SU-DHL-6 (cell line): ENCODE measurements around the gene KCNJ15.

Experiments
- EZH2phosphoT487 ChIP-seq: fragments of 200-600 bp; sonication (generic), shearing (Covaris generic); conservative IDR thresholded peaks from 2 replicates; pipeline ENCODE4 v1.6.1; 2018; ENCODE audit warnings: mild to moderate bottlenecking, antibody characterized with exemption, low read length, moderate library complexity, mixed read lengths
- TF ChIP-seq, protein P1 (sequence below): fragments of 200-600 bp; sonication (generic); IDR thresholded peaks from one replicate; pipeline ENCODE4 v1.5.1; 2017; ENCODE audit warnings: antibody characterized with exemption, mild to moderate bottlenecking, low read length, moderate library complexity; ENCODE audit not compliant: insufficient read depth, poor library complexity, severe bottlenecking

DNA sequence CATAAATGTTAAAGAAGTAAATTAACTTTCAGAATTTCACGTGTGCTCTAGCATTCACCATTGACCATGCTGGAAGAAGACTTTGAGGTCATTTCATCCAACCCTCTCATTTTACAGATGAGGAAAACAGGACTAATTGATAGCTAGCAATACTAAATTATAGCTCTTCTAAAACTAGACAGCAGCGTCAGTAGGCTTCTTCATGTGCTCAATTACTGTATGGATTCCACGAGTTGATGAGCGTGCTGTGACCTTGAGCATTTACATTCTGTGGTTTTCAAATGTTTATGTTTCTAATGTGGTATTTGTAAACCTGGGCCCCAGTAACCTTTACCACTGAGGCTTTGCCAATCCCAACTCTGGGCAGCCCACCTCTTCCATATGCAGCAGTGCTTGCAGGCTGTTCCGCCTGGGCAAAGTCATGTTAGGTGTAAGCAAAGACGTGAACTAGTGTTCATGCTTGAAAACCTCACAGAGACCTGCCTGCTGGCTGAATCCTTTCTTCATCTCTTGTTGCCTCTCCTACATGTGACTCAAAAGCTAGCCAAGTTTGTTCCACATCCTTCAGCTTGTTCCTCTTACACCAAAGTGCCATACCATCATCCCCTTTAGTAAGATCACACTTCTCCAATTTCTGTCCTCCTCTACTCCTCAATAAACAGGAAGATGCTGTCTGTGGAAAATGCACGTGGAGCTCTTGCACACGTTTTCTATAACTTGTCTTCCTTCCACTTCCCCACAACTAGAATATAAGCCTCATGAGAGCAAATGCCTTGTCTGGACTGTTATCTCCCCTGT is 17.2 kb downstream of the KCNJ15 start:
- TF ChIP-seq, protein P1, sequence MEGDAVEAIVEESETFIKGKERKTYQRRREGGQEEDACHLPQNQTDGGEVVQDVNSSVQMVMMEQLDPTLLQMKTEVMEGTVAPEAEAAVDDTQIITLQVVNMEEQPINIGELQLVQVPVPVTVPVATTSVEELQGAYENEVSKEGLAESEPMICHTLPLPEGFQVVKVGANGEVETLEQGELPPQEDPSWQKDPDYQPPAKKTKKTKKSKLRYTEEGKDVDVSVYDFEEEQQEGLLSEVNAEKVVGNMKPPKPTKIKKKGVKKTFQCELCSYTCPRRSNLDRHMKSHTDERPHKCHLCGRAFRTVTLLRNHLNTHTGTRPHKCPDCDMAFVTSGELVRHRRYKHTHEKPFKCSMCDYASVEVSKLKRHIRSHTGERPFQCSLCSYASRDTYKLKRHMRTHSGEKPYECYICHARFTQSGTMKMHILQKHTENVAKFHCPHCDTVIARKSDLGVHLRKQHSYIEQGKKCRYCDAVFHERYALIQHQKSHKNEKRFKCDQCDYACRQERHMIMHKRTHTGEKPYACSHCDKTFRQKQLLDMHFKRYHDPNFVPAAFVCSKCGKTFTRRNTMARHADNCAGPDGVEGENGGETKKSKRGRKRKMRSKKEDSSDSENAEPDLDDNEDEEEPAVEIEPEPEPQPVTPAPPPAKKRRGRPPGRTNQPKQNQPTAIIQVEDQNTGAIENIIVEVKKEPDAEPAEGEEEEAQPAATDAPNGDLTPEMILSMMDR: no peak
- no peak for TF ChIP-seq EZH2phosphoT487
